Measurements from ENCODE around the gene SNED1. TPM values are rescaled to one million over a fixed set of nuclear protein-coding genes. Genes with fewer than 3 reads are reported as not detected.

Gene SNED1
- total RNA-seq, 4 donors from 2014 or later: 9.0 to 18.4 (median 17.1) TPM

DNA sequence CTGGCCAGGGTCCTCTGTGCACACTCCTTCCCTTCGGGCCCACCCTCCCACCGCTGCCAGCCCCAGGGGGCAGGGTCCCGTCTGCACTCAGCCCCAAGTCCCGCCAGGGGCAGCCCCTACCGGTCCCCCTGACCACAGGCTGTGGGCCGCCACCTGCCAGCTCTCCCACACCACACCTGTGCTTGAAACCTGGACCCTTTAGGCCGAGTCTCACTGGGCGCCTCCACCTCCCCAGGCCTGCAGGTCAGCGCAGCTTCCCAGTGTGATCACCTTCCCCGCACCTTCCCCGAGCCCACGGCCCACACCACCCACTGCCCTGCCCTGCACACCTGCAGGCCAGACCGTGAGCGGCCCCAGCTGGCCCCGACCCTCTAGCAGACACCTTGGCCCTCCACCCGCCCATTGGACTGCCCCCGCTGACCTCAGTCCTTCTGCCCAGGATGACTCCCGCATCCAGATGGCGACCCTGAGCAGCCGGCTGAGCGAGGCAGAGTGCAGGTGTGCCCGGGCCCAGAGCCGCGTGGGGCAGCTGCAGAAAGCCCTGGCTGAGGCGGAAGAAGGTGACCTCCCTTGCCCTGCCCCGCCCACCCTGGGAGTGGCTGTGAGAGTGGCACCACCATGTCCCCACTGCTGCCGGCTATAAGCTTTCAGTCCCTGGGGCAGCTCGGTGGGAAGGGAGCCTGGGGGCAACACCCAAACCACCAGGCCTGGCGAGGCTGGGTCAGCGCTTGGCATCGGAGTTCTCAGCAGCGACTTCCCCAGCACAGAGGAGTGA lies 31.3 kb upstream of the SNED1 start:
- peak in 1 of 2 donors; percentile 82 for DNase-seq (ENCODE audit: low spot score in 2 of 2)
- H3K4me3 ChIP-seq (ENCODE audit: low read depth, poor library complexity, severe bottlenecking): no peak overlapping the region
- intact Hi-C loops (cut with DNase I; ENCODE audit: low total_unique reads): no loop called here
- WGBS, 2 donors: 86 to 89% methylated on average over 19 to 32 of the region's 32 CpGs
- TF ChIP-seq POLR2A (IDR thresholded peaks at IDR 0.05): no peak
- TF ChIP-seq, protein P1, sequence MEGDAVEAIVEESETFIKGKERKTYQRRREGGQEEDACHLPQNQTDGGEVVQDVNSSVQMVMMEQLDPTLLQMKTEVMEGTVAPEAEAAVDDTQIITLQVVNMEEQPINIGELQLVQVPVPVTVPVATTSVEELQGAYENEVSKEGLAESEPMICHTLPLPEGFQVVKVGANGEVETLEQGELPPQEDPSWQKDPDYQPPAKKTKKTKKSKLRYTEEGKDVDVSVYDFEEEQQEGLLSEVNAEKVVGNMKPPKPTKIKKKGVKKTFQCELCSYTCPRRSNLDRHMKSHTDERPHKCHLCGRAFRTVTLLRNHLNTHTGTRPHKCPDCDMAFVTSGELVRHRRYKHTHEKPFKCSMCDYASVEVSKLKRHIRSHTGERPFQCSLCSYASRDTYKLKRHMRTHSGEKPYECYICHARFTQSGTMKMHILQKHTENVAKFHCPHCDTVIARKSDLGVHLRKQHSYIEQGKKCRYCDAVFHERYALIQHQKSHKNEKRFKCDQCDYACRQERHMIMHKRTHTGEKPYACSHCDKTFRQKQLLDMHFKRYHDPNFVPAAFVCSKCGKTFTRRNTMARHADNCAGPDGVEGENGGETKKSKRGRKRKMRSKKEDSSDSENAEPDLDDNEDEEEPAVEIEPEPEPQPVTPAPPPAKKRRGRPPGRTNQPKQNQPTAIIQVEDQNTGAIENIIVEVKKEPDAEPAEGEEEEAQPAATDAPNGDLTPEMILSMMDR (IDR thresholded peaks at IDR 0.05): no peak

DNA sequence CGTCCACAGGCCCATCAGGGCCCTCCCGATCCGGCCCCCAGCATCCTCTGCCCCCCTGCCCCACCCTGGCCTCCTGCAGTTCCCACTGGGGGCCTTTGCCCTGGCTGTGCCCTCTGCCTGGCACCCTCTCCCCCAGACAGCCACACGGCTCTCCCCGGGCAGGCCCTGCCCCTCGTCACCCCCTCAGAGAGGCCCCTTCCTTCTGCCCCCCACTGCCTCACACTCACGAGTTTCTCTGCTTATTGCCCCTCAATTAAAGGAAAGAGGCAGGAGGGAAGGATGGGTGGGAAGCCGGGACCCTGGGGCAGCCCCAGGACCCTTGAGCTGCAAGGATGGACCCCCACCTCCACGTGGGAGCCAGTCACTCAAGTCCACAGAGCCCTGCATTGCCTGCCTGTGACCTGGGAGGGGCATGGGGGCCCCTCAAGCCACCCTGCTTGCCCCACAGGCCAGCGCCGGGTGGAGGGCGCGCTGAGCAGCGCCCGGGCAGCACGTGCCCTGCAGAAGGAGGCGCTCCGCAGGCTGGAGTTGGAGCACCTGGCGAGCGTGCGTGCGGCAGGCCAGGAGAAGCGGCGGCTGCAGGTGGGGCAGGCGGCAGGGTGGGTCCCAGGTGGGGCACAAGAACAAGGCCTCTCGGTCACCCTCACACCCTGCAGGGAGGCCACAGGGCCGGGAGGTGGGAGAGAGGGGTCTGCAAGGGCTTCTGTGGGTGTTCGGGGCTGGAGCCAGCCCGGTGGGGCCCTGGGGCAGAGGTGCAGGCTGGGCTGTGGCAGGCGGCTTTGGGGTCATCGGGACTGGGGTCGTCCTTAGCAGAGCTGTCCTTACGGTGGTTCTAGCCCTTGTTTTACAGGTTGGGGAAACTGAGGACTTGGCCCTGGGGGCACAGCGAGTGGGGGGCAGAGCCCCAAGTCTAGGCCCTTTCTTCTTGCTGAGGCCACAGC lies 30.5 kb upstream of the SNED1 start:
- intact Hi-C loops (cut with DNase I; ENCODE audit: low total_unique reads): loop anchor here (2.0 kb wide), 1 partner anchor 27 kb away; no protein-coding TSS in a partner anchor
- H3K4me3 ChIP-seq (ENCODE audit: low read depth, poor library complexity, severe bottlenecking): no peak overlapping the region
- WGBS, 2 donors: 92% methylated on average over 31 to 33 of the region's 34 CpGs
- no peak for DNase-seq (ENCODE audit: low spot score in 2 of 2)
- no peak for TF ChIP-seq POLR2A (IDR thresholded peaks at IDR 0.05)
- TF ChIP-seq, protein P1 (IDR thresholded peaks at IDR 0.05): no peak

DNA sequence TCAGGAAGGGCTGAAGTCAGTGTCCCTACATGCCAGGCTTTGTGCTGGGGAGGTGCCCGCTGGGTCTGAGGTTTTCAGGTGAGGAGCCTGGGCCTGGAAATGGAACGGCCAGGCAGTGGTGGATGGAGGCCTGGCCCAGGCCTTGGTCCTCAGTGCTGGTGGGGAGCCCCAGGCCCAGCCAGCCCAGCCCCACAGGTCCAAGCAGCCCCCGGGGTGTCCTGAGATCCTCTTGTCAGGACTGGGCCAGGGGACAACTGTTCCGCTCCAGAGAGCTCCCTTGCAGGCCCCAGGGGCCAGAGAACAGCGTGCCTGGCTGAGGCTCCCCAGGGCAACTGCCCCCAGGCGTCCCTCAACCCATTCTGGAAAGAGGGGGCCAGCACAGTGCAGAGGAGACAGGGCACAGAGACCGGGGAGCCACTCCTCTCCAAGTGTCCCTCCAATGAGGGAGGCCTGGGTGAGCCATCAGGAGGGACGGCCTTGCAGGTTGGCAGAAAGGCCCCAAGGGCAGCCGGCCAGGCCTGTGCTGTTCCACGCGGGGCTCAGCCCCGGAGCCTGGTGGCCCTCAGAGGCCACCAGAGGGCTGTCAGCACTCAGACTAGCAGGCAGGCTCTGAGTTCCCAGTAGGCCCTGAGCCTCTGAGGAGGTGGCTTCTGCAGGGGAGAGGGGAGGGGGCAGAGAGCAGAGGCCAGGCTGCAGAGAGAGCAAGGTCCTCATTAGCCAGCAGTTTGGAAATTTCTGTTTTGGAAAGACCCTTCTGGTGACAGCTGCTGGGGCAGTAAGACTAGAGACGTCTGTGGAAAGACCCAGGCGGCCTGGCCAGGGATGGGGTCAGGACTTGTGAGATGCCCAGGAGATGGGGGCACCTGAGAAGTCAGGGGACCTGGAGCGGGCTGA lies 29.4 kb upstream of the SNED1 start:
- H3K4me3 ChIP-seq (ENCODE audit: low read depth, poor library complexity, severe bottlenecking): no peak overlapping the region
- intact Hi-C loops (cut with DNase I; ENCODE audit: low total_unique reads): loop anchor here (2.0 kb wide), 1 partner anchor 28 kb away; no protein-coding TSS in a partner anchor
- TF ChIP-seq POLR2A (IDR thresholded peaks at IDR 0.05): no peak
- TF ChIP-seq, protein P1 (IDR thresholded peaks at IDR 0.05): no peak
- WGBS, 2 donors: 71 to 82% methylated on average over 13 to 14 of the region's 15 CpGs
- no peak for DNase-seq (ENCODE audit: low spot score in 2 of 2)

DNA sequence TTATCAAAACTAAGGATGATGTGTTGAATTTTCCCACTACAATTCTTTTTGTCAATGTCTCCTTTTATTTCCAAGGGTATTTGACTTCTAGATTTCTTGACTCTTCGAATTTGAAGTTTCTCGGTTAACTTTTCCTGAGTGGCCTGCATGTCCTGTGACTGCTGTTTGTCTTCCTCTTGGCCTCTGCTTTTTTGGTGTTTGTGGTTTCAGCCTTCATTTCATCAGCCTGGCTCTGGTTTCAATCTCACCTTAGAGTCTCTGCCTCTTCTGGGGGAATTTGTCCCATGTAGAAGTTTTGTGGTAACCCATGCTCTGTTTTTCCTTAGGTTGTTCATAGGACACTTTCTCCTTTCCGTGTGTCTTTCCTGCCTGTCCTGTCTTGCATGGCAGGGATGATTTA lies 28.3 kb upstream of the SNED1 start:
- H3K4me3 ChIP-seq (ENCODE audit: low read depth, poor library complexity, severe bottlenecking): no peak overlapping the region
- TF ChIP-seq, protein P1 (IDR thresholded peaks at IDR 0.05): no peak
- no peak for TF ChIP-seq POLR2A (IDR thresholded peaks at IDR 0.05)
- intact Hi-C loops (cut with DNase I; ENCODE audit: low total_unique reads): no loop called here
- no peak for DNase-seq (ENCODE audit: low spot score in 2 of 2)
- 76 to 89% methylated on average over 3 of the region's 3 CpGs for WGBS, 2 donors

DNA sequence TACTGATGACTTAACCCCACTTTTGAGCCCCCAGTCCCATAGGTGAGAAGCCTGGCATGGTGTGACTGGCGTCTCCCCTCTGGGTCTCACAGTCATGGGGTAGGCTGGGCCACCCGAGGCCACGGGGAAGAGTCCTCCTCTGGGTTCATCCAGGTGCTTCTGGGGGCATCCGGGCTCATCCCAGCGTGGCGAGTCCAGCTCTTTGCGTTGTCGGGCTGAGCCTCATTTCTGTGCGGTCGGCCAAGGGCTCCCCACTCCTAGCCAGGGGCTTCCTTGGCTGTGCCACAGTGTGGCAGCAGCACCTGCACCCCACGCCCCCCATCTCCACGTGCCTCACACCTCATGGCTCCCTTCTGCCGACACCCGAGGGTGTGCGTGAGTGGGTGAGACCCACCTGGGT lies 27.6 kb upstream of the SNED1 start:
- no peak overlapping the region for H3K4me3 ChIP-seq (ENCODE audit: low read depth, poor library complexity, severe bottlenecking)
- intact Hi-C loops (cut with DNase I; ENCODE audit: low total_unique reads): no loop called here
- no peak for DNase-seq (ENCODE audit: low spot score in 2 of 2)
- TF ChIP-seq, protein P1 (IDR thresholded peaks at IDR 0.05): no peak
- TF ChIP-seq POLR2A (IDR thresholded peaks at IDR 0.05): no peak
- 89 to 93% methylated on average over 15 of the region's 15 CpGs for WGBS, 2 donors

All from lower leg skin (tissue), 4 donors.